ENCODE results near the gene FNDC11. TPM values are rescaled to one million over a fixed set of nuclear protein-coding genes. Genes with fewer than 3 reads are reported as not detected.

The FNDC11 gene
- total RNA-seq = 0.78 TPM in 1 of 2 replicates, not detected in the other

GRCh38 chr20:63553933-63554290 is at the start of gene FNDC11:
FNDC11 (plus strand) TSS chr20:63554159; CDS start chr20:63555664, 1,505 bp downstream.

GRCh38 chr20:63520504-63520933 is 33.4 kb upstream of the FNDC11 start, which contains the start of gene PPDPF:
PPDPF (plus strand) TSS chr20:63520765; CDS start chr20:63521309, 544 bp downstream.

GRCh38 chr20:63536997-63537524 is 16.9 kb upstream of the FNDC11 start, which contains the start of gene PTK6:
PTK6 (minus strand) TSS chr20:63537376; CDS start chr20:63537314, 62 bp downstream.

GRCh38 chr20:63547725-63548480 is 6.1 kb upstream of the FNDC11 start, which contains the start of gene SRMS:
SRMS (minus strand) TSS chr20:63547749; CDS start chr20:63547463, 286 bp downstream.

GRCh38 chr20:63574156-63574828 is 20.3 kb downstream of the FNDC11 start, which contains the start of gene HELZ2:
HELZ2 (minus strand) TSS chr20:63574239; CDS start chr20:63572385, 1,854 bp downstream.

Other genes with a start within 250 kb of the FNDC11 start
- not detected in 2 replicates for gene CHRNA4, start 192.8 kb upstream of the FNDC11 start, total RNA-seq
- gene KCNQ2, start 81.5 kb upstream of the FNDC11 start, total RNA-seq = not detected in 2 replicates
- 1.3 and 1.4 TPM in 2 replicates for gene EEF1A2, start 55.1 kb upstream of the FNDC11 start, total RNA-seq
- 107 and 208 TPM in 2 replicates for gene PPDPF, start 33.4 kb upstream of the FNDC11 start, total RNA-seq
- not detected in 2 replicates for gene PTK6, start 16.8 kb upstream of the FNDC11 start, total RNA-seq
- gene SRMS, start 6.4 kb upstream of the FNDC11 start, total RNA-seq = not detected in 2 replicates
- 40.4 and 58.7 TPM in 2 replicates for gene HELZ2, start 20.1 kb downstream of the FNDC11 start, total RNA-seq
- 12.3 and 14.0 TPM in 2 replicates for gene GMEB2, start 72.9 kb downstream of the FNDC11 start, total RNA-seq
- 38.9 and 65.8 TPM in 2 replicates for gene STMN3, start 99.3 kb downstream of the FNDC11 start, total RNA-seq
- 12.4 and 18.2 TPM in 2 replicates for gene RTEL1, start 104.2 kb downstream of the FNDC11 start, total RNA-seq
- gene TNFRSF6B, start 142.5 kb downstream of the FNDC11 start, total RNA-seq = 3.6 and 144 TPM in 2 replicates
- 42.3 and 45.3 TPM in 2 replicates for gene ARFRP1, start 153.8 kb downstream of the FNDC11 start, total RNA-seq
- 17.3 and 23.1 TPM in 2 replicates for gene ZGPAT, start 153.9 kb downstream of the FNDC11 start, total RNA-seq
- gene LIME1, start 182.5 kb downstream of the FNDC11 start, total RNA-seq = 1.3 and 1.9 TPM in 2 replicates
- gene SLC2A4RG, start 185.6 kb downstream of the FNDC11 start, total RNA-seq = 25.2 and 58.7 TPM in 2 replicates